Measurements from ENCODE around the gene MAP3K14. TPM values are rescaled to one million over a fixed set of nuclear protein-coding genes. Genes with fewer than 3 reads are reported as not detected.

Gene MAP3K14
- total RNA-seq, 1 donor: 17.4 TPM

DNA sequence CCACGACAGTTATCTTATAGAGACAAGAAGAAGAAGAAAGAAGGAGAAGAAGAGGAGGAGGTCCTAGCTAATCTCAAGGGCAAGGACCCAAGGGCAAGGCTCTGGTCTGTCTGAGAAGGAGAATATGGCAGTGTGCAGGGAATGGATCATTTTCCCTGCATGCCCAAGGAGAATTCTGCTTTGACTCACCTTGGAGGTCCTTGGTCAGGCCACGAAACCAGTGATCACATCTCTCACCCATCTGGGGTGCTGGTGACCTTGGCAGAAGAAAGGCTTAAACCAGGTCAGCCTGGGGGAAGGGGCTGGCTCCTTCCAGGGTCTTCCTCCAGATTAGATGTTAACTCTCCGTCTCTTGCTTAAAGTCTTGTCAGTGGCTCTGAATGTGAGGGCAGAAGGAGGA lies 96.7 kb downstream of the MAP3K14 start:
- Histone ChIP-seq H3K4me1 (ENCODE audit: insufficient read depth, low read length) (peaks cover 41% of the 10 kb centered on the region), H3K9me3 (ENCODE audit: low read depth, low read length) (no peaks in the 10 kb centered on the region), H3K4me3 (ENCODE audit: low read length) (peak overlapping the region; percentile 96), H3K27me3 (ENCODE audit: insufficient read depth, low read length) (no peaks in the 10 kb centered on the region)

DNA sequence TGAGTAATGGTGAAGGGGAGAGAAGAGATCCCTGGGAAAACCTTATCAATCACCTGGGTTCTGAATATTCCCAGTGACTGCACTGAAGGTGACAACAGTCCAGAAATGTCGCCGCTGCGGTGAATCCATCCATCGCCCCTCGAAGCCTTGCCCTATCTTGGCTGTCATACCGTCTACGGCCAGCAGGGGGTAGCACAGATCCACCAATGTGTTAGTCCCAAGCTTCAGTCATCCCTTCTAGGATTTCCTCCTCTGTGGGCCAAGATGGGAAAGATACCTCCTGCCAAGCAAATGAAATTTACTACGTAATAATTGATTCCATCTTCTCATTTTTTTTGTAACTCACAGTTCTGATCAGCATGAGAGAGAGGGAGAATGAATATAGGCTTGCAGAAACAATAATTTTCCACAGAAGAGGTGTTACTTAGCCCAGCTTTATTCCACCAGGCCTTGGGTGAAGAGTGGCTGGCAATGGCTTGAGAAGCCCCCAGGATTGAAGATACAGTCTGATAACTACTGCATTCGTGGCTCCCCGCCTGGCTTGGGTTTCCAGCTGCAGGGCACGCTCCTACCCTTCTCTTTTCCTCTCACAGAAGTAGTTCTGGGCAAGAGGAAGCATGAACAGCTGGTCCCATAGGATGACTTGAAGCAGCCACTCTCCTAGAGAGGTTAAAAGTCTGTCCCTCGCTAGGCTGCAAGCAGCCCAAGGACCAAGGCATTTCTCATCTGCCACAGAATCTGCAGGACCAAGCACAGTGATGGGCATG lies 97.7 kb downstream of the MAP3K14 start:
- Histone ChIP-seq H3K9me3 (ENCODE audit: low read depth, low read length) (no peaks in the 10 kb centered on the region), H3K4me3 (ENCODE audit: low read length) (no peak overlapping the region)

More for the DNA sequence above, 97.7 kb downstream of the MAP3K14 start:
- no peaks in the 10 kb centered on the region for H3K27me3 ChIP-seq (ENCODE audit: insufficient read depth, low read length)
- peaks cover 31% of the 10 kb centered on the region for H3K4me1 ChIP-seq (ENCODE audit: insufficient read depth, low read length)

Other genes starting within 250 kb of the MAP3K14 start
- 1.9 TPM for gene PLCD3, start 184.5 kb downstream of the MAP3K14 start, total RNA-seq
- gene ACBD4, start 181.3 kb downstream of the MAP3K14 start, total RNA-seq: 6.9 TPM
- gene HEXIM1, start 168.5 kb downstream of the MAP3K14 start, total RNA-seq: 17.9 TPM
- 3.4 TPM for gene HEXIM2, start 155.1 kb downstream of the MAP3K14 start, total RNA-seq
- gene FMNL1, start 95.1 kb downstream of the MAP3K14 start, total RNA-seq: 202 TPM
- 0.10 TPM for gene SPATA32, start 54.9 kb downstream of the MAP3K14 start, total RNA-seq
- gene ARHGAP27, start 115.8 kb upstream of the MAP3K14 start, total RNA-seq: 41.3 TPM
- gene PLEKHM1, start 173.7 kb upstream of the MAP3K14 start, total RNA-seq: 62.5 TPM